Ascending aorta (tissue), 2 donors: ENCODE data around the gene MEG3. TPM values are rescaled to one million over a fixed set of nuclear protein-coding genes. Genes with fewer than 3 reads are reported as not detected.

Source experiments
- DNase-seq, 2 donors: peaks; one replicate each; pipeline ENCODE4 v3.0.0-alpha.2; 2019; ENCODE audit warnings: low spot score in 2 of 2
- H3K27ac ChIP-seq, 2 donors: fragments of 200-600 bp; sonication (generic); one replicate each; pipeline ENCODE4 v1.5.1; 2016 to 2017; ENCODE audit warnings: mild to moderate bottlenecking in 1 of 2
- H3K27me3 ChIP-seq: fragments of 200-600 bp; sonication (generic); one replicate; pipeline ENCODE4 v1.5.1; 2017
- H3K36me3 ChIP-seq, 2 donors: fragments of 200-600 bp; sonication (generic); one replicate each; pipeline ENCODE4 v1.5.1; 2016
- H3K4me1 ChIP-seq, 2 donors: fragments of 200-600 bp; sonication (generic); one replicate each; pipeline ENCODE4 v1.5.1; 2016 to 2017; ENCODE audit warnings: mild to moderate bottlenecking in 1 of 2
- H3K4me3 ChIP-seq, 2 donors: fragments of 200-600 bp; sonication (generic); one replicate each; pipeline ENCODE4 v1.5.1; 2016 to 2017; ENCODE audit warnings: mild to moderate bottlenecking in 1 of 2
- H3K9me3 ChIP-seq, 2 donors: fragments of 200-600 bp; sonication (generic); one replicate each; pipeline ENCODE4 v1.5.1; 2016
- CTCF ChIP-seq, 3 experiments: fragments of 200-600 bp in 2 of 3; fragments of 450-650 bp in 1 of 3; sonication (generic) in 2 of 3; IDR thresholded peaks; one replicate each; pipeline ENCODE4 v1.5.1; 2016 to 2019; ENCODE audit warnings: antibody characterized with exemption in 3 of 3, mild to moderate bottlenecking in 1 of 3, moderate library complexity in 1 of 3
- intact Hi-C: fragments of 100-400 bp; cut with DNase I; formaldehyde crosslinking; loops from one replicate; pipeline ENCODE4 v1.15.1; 2023
- total RNA-seq: library from RNA; depleted of rRNA; stranded (reverse); fragments of >200 nt; gene quantifications from one replicate; pipeline ENCODE4 v1.1.0, GENCODE V29; 2016

MEG3 gene
- total RNA-seq, 1 donor from 2014 or later, result 105 TPM

- no peak for DNase-seq
- no peak overlapping the region for H3K27ac ChIP-seq
- no peak for TF ChIP-seq CTCF (IDR thresholded peaks at IDR 0.05)
- intact Hi-C loops, result no loop called here
- H3K4me1 ChIP-seq, result no peaks in the 10 kb centered on the region
- H3K36me3 ChIP-seq, result no peaks in the 10 kb centered on the region
- H3K9me3 ChIP-seq, result no peaks in the 10 kb centered on the region
- H3K4me3 ChIP-seq, result no peak overlapping the region
- H3K27me3 ChIP-seq, result no peaks in the 10 kb centered on the region
These were observed 69.5 kb downstream of the MEG3 start for GRCh38 chr14:100895411-100895810.

GRCh38 chr14:100896369-100897060 lies 70.6 kb downstream of the MEG3 start:
- no peaks in the 10 kb centered on the region for H3K36me3 ChIP-seq
- TF ChIP-seq CTCF (IDR thresholded peaks at IDR 0.05), result no peak
- intact Hi-C loops, result no loop called here
- no peak for DNase-seq
- no peaks in the 10 kb centered on the region for H3K9me3 ChIP-seq
- H3K27me3 ChIP-seq, result no peaks in the 10 kb centered on the region
- no peak overlapping the region for H3K4me3 ChIP-seq
- H3K4me1 ChIP-seq, result no peaks in the 10 kb centered on the region
- H3K27ac ChIP-seq, result no peak overlapping the region

GRCh38 chr14:100898465-100898864 lies 72.5 kb downstream of the MEG3 start:
- DNase-seq, result no peak
- no peaks in the 10 kb centered on the region for H3K27me3 ChIP-seq
- intact Hi-C loops, result no loop called here
- no peak overlapping the region for H3K4me3 ChIP-seq
- no peaks in the 10 kb centered on the region for H3K9me3 ChIP-seq
- no peak overlapping the region for H3K27ac ChIP-seq
- no peaks in the 10 kb centered on the region for H3K4me1 ChIP-seq
- no peaks in the 10 kb centered on the region for H3K36me3 ChIP-seq
- no peak for TF ChIP-seq CTCF (IDR thresholded peaks at IDR 0.05)

GRCh38 chr14:100898935-100899883 lies 73.3 kb downstream of the MEG3 start:
- intact Hi-C loops, result no loop called here
- Histone ChIP-seq H3K4me1 (no peaks in the 10 kb centered on the region), H3K36me3 (no peaks in the 10 kb centered on the region), H3K9me3 (no peaks in the 10 kb centered on the region), H3K27me3 (no peaks in the 10 kb centered on the region), H3K4me3 (no peak overlapping the region), H3K27ac (no peak overlapping the region)
- peak in 1 of 2 donors; percentile 43 for DNase-seq
- no peak for TF ChIP-seq CTCF (IDR thresholded peaks at IDR 0.05)

- DNase-seq, result peak in 1 of 2 donors; percentile 41
- H3K4me3 ChIP-seq, result no peak overlapping the region
- no peak for TF ChIP-seq CTCF (IDR thresholded peaks at IDR 0.05)
- H3K27me3 ChIP-seq, result no peaks in the 10 kb centered on the region
- no peak overlapping the region for H3K27ac ChIP-seq
- intact Hi-C loops, result no loop called here
- no peaks in the 10 kb centered on the region for H3K9me3 ChIP-seq
- H3K4me1 ChIP-seq, result no peaks in the 10 kb centered on the region
- H3K36me3 ChIP-seq, result no peaks in the 10 kb centered on the region
These were observed 74.2 kb downstream of the MEG3 start for GRCh38 chr14:100899884-100900771.
